SK-N-MC (cell line): ENCODE data around the gene ARMC9.

Source experiments
- EZH2 ChIP-seq: fragments of 200-600 bp; sonication (generic); IDR thresholded peaks from one replicate; pipeline ENCODE4 v1.6.1; 2017; ENCODE audit warnings: antibody characterized with exemption
- POLR2AphosphoS5 ChIP-seq: IDR thresholded peaks from 2 replicates; pipeline ENCODE4 v1.6.1; 2012; ENCODE audit warnings: mild to moderate bottlenecking, low read depth, low read length, borderline replicate concordance

DNA sequence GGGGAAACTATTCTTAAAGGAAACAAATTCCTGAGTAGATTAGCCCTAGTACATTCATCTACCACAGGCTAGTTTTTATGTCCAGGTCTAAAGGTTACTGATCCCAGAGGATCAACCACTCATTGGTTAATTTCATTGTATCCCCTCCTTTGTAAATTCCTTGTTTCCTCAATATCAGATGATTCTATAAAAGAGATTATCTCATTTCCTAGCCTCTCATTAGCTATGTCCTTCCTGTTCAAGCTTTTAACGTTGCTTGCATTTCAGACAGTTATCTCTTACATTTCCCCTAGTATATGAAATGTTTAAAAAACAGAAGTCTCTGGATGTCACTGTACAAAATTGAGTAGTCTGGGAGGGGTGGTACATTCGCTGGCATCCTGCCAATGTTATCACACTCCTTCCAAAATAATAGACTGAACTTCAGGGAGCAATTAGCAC lies 24.2 kb upstream of the ARMC9 start:
- TF ChIP-seq EZH2 (no peak), POLR2AphosphoS5 (no peak)
